HepG2 (cell line): Measurements from ENCODE around the gene CNNM4. TPM values are rescaled to one million over a fixed set of nuclear protein-coding genes. Genes with fewer than 3 reads are reported as not detected.

Experiments used
- AFF4 ChIP-seq: sonication (generic); formaldehyde crosslinking; IDR thresholded peaks from 2 replicates; pipeline ENCODE4 v1.4.0; 2020; ENCODE audit warnings: missing genetic modification reagents
- FOXK1 ChIP-seq: sonication (generic); formaldehyde crosslinking; IDR thresholded peaks from 2 replicates; pipeline ENCODE4 v1.4.0; 2020; ENCODE audit warnings: low read depth, missing genetic modification reagents, borderline replicate concordance
- GZF1 ChIP-seq: sonication (generic); formaldehyde crosslinking; IDR thresholded peaks from 2 replicates; pipeline ENCODE4 v1.5.1; 2020; ENCODE audit warnings: mild to moderate bottlenecking, missing genetic modification reagents
- HCFC1 ChIP-seq: fragments of 150-350 bp; IDR thresholded peaks from 2 replicates; pipeline ENCODE4 v1.6.1; 2014; ENCODE audit warnings: low read depth, low read length
- HIVEP1 ChIP-seq: sonication (generic); formaldehyde crosslinking; IDR thresholded peaks from 2 replicates; pipeline ENCODE4 v1.4.0; 2020; ENCODE audit warnings: mild to moderate bottlenecking, missing genetic modification reagents
- NCOA2 ChIP-seq: sonication (generic); formaldehyde crosslinking; IDR thresholded peaks from 2 replicates; pipeline ENCODE4 v1.8.0; 2022; ENCODE audit warnings: inconsistent platforms
- PRMT3 ChIP-seq: sonication (generic); formaldehyde crosslinking; IDR thresholded peaks from 2 replicates; pipeline ENCODE4 v1.8.1; 2022; ENCODE audit warnings: low read depth, mild to moderate bottlenecking, moderate library complexity, missing genetic modification reagents, borderline replicate concordance
- RBM39 ChIP-seq: fragments of 200-400 bp; formaldehyde crosslinking; IDR thresholded peaks from one replicate; pipeline ENCODE4 v1.6.1; 2018; ENCODE audit warnings: antibody characterized with exemption, mild to moderate bottlenecking, low read depth, low read length; ENCODE audit not compliant: poor library complexity, severe bottlenecking
- SMAD3 ChIP-seq: sonication (generic); formaldehyde crosslinking; IDR thresholded peaks from 2 replicates; pipeline ENCODE4 v1.4.0; 2020; ENCODE audit warnings: missing genetic modification reagents
- SRSF1 ChIP-seq: fragments of 200-400 bp; formaldehyde crosslinking; optimal IDR thresholded peaks from 2 replicates; pipeline ENCODE3; 2017; ENCODE audit warnings: mild to moderate bottlenecking, low read depth, low read length, moderate library complexity
- SSRP1 ChIP-seq: IDR thresholded peaks from 2 replicates; pipeline ENCODE4 v1.6.1; 2016; ENCODE audit warnings: control low read depth
- TFDP2 ChIP-seq: sonication (generic); formaldehyde crosslinking; IDR thresholded peaks from 2 replicates; pipeline ENCODE4 v1.4.0; 2020; ENCODE audit warnings: missing genetic modification reagents
- ZBTB49 ChIP-seq: sonication (generic); formaldehyde crosslinking; IDR thresholded peaks from 2 replicates; pipeline ENCODE4 v1.4.0; 2020; ENCODE audit warnings: missing genetic modification reagents, borderline replicate concordance
- ZKSCAN1 ChIP-seq: fragments of 150-350 bp; IDR thresholded peaks from 2 replicates; pipeline ENCODE4 v1.6.1; 2014; ENCODE audit warnings: low read length
- ZMAT5 ChIP-seq: sonication (generic); formaldehyde crosslinking; IDR thresholded peaks from 2 replicates; pipeline ENCODE4 v1.5.0; 2020; ENCODE audit warnings: mild to moderate bottlenecking, low read depth, missing genetic modification reagents, borderline replicate concordance
- ZNF180 ChIP-seq: sonication (generic); formaldehyde crosslinking; IDR thresholded peaks from 2 replicates; pipeline ENCODE4 v1.4.0; 2020; ENCODE audit warnings: low read depth, missing genetic modification reagents, borderline replicate concordance
- ZNF260 ChIP-seq: sonication (generic); formaldehyde crosslinking; IDR thresholded peaks from 2 replicates; pipeline ENCODE4 v1.4.0; 2020; ENCODE audit warnings: missing genetic modification reagents, low read depth, mild to moderate bottlenecking, borderline replicate concordance
- ZNF367 ChIP-seq: sonication (generic); formaldehyde crosslinking; IDR thresholded peaks from 2 replicates; pipeline ENCODE4 v1.4.0; 2020; ENCODE audit warnings: missing genetic modification reagents, borderline replicate concordance
- ZNF383 ChIP-seq: sonication (generic); formaldehyde crosslinking; IDR thresholded peaks from 2 replicates; pipeline ENCODE4 v1.4.0; 2020; ENCODE audit warnings: missing genetic modification reagents, mild to moderate bottlenecking, borderline replicate concordance
- ZNF432 ChIP-seq: sonication (generic); formaldehyde crosslinking; IDR thresholded peaks from 2 replicates; pipeline ENCODE4 v1.5.0; 2020; ENCODE audit warnings: missing genetic modification reagents, mild to moderate bottlenecking, borderline replicate concordance
- ZNF773 ChIP-seq: sonication (generic); formaldehyde crosslinking; IDR thresholded peaks from 2 replicates; pipeline ENCODE4 v1.4.0; 2020; ENCODE audit warnings: missing genetic modification reagents, borderline replicate concordance
- ZNF839 ChIP-seq: sonication (generic); formaldehyde crosslinking; IDR thresholded peaks from 2 replicates; pipeline ENCODE4 v1.4.0; 2020; ENCODE audit warnings: missing genetic modification reagents, mild to moderate bottlenecking, borderline replicate concordance
- polyA plus RNA-seq, 8 experiments: library from polyadenylated mRNA; depleted of rRNA in 3 of 8; stranded (reverse) in 7 of 8; unstranded in 1 of 8; fragments of >200 nt; fragmentation: Illumina TruSeq in 4 of 8; extraction: Trizol in 4 of 8; gene quantifications; 2 replicates each; pipeline versions ENCODE4 v1.2.1 to v1.2.3, GENCODE V29; 2011 to 2016; ENCODE audit warnings: low read depth in 4 of 8, missing spikeins in 1 of 8, mixed read lengths in 1 of 8; ENCODE audit not compliant: insufficient read depth in 1 of 8
- total RNA-seq, 5 experiments: library from RNA; depleted of rRNA; stranded (reverse); fragments of >200 nt; fragmentation: Illumina TruSeq; extraction: Trizol; gene quantifications; 2 replicates each; pipeline ENCODE4 v1.2.3, GENCODE V29; 2016; ENCODE audit warnings: low read depth in 1 of 5

The CNNM4 gene
- total and polyA plus RNA-seq, 2 of the 13 experiments (the other 11 are each of a cell fraction or from before 2014, with no cell fraction given), result 5.9 to 8.4 TPM

- no peak for TF ChIP-seq NCOA2 (CRISPR knock-in tag)
- TF ChIP-seq ZMAT5 (CRISPR knock-in tag), result no peak
- TF ChIP-seq SRSF1, result no peak
- no peak for TF ChIP-seq ZNF839 (CRISPR knock-in tag)
- TF ChIP-seq ZBTB49 (CRISPR knock-in tag), result no peak
- no peak for TF ChIP-seq ZNF260 (CRISPR knock-in tag)
- no peak for TF ChIP-seq TFDP2
- TF ChIP-seq SSRP1, result 0 out of 2 replicates have a peak, but pooled peaks have one; percentile 26
- TF ChIP-seq ZNF432 (CRISPR knock-in tag), result no peak
- no peak for TF ChIP-seq ZNF180 (CRISPR knock-in tag)
- TF ChIP-seq ZNF367 (CRISPR knock-in tag), result no peak
- TF ChIP-seq GZF1 (CRISPR knock-in tag), result 0 out of 2 replicates have a peak, but pooled peaks have one; percentile 22
- no peak for TF ChIP-seq PRMT3 (CRISPR knock-in tag)
- no peak for TF ChIP-seq ZKSCAN1
- TF ChIP-seq HCFC1, result no peak
- peak; percentile 36; the same call in 1 of the 2 replicates for TF ChIP-seq SMAD3 (CRISPR knock-in tag)
- no peak for TF ChIP-seq RBM39
- no peak for TF ChIP-seq AFF4 (CRISPR knock-in tag)
- TF ChIP-seq ZNF383 (CRISPR knock-in tag), result peak; percentile 15; the same call in 1 of the 2 replicates
- TF ChIP-seq HIVEP1, result no peak
- TF ChIP-seq ZNF773 (CRISPR knock-in tag), result no peak
- TF ChIP-seq FOXK1 (CRISPR knock-in tag), result no peak
These were observed 96.3 kb downstream of the CNNM4 start (continued) for GRCh38 chr2:96856776-96857666.
